MCF 10A (cell line): ENCODE data around the gene ZNF667. TPM values are rescaled to one million over a fixed set of nuclear protein-coding genes. Genes with fewer than 3 reads are reported as not detected.

Experiments used
- BruUV-seq: library from RNA; stranded (reverse); fragments of 400-500 nt; replicated peaks from 2 replicates; lab custom pipeline; 2021; lab: Mats Ljungman, UMichigan
- CTCF ChIA-PET: fragments of 300-600 bp; sonication (Branson Sonifier 250); formaldehyde crosslinking; extraction: SDS; loops from one replicate; lab custom pipeline; 2021; ENCODE audit warnings: antibody characterized with exemption, inconsistent platforms; lab: Yijun Ruan, JAX
- POLR2A ChIA-PET: fragments of 300-600, 350-650 bp; sonication (Branson Sonifier 250); formaldehyde crosslinking; extraction: SDS; loops from one replicate; lab custom pipeline; 2020; ENCODE audit warnings: antibody characterized with exemption, inconsistent platforms; lab: Yijun Ruan, JAX
- DNase-seq: peaks from one replicate; pipeline ENCODE4 v3.0.0-alpha.2; 2018; ENCODE audit not compliant: unreplicated experiment
- H3K27ac Mint-ChIP-seq: one replicate; pipeline ENCODE4 v1.8.0; 2022; ENCODE audit warnings: mild to moderate bottlenecking, low read depth, mixed read lengths; ENCODE audit not compliant: unreplicated experiment
- H3K27me3 Mint-ChIP-seq: one replicate; pipeline ENCODE4 v1.8.0; 2022; ENCODE audit warnings: mixed read lengths; ENCODE audit not compliant: insufficient read depth, unreplicated experiment
- H3K36me3 Mint-ChIP-seq: one replicate; pipeline ENCODE4 v1.8.0; 2022; ENCODE audit warnings: mild to moderate bottlenecking, moderate library complexity, mixed read lengths; ENCODE audit not compliant: insufficient read depth, unreplicated experiment
- H3K4me1 Mint-ChIP-seq: one replicate; pipeline ENCODE4 v1.8.0; 2022; ENCODE audit warnings: mixed read lengths; ENCODE audit not compliant: insufficient read depth, unreplicated experiment
- H3K4me3 Mint-ChIP-seq: one replicate; pipeline ENCODE4 v1.8.0; 2022; ENCODE audit warnings: mild to moderate bottlenecking, moderate library complexity, mixed read lengths; ENCODE audit not compliant: unreplicated experiment
- H3K9me3 Mint-ChIP-seq: one replicate; pipeline ENCODE4 v1.8.0; 2022; ENCODE audit warnings: mixed read lengths; ENCODE audit not compliant: unreplicated experiment
- CTCF ChIP-seq: fragments of 200-600 bp; IDR thresholded peaks from one replicate; pipeline ENCODE4 v1.8.0; 2022; ENCODE audit warnings: antibody characterized with exemption, mild to moderate bottlenecking; ENCODE audit not compliant: unreplicated experiment
- intact Hi-C: fragments of 100-400 bp; cut with micrococcal nuclease; formaldehyde crosslinking; loops from 2 replicates; pipeline ENCODE4 v1.14.1; 2022
- total RNA-seq: library from RNA; stranded (reverse); gene quantifications from 2 replicates; pipeline ENCODE4 v1.2.3, GENCODE V29; 2022

ZNF667 gene
- total RNA-seq, 1 experiment from 2014 or later, result not detected

GRCh38 chr19:56393119-56394012 is 83.8 kb downstream of the ZNF667 start, which contains the start of gene ZNF582:
Gene ZNF582, minus strand, starts transcription at chr19:56393534. Its CDS starts 1,782 bp downstream, at chr19:56391752.
- Mint-ChIP-seq H3K27me3 (no peaks in the 10 kb centered on the region), H3K4me1 (no peaks in the 10 kb centered on the region), H3K9me3 (peaks cover 49% of the 10 kb centered on the region), H3K36me3 (no peaks in the 10 kb centered on the region), H3K4me3 (no peak within 1 kb of the TSS), H3K27ac (no peak within 1 kb of the TSS)
- CTCF ChIA-PET, result no interaction called here
- TF ChIP-seq CTCF, result no peak
- BruUV-seq, result no TSS peak
- no peak for DNase-seq
- POLR2A ChIA-PET, result no interaction called here
- intact Hi-C loops, result no loop called here

Other genes with a start within 250 kb of the ZNF667 start
- gene EDDM13, start 204.6 kb downstream of the ZNF667 start, total RNA-seq, result not detected in 2 replicates
- 6.2 and 8.1 TPM in 2 replicates for gene ZSCAN5A, start 162.5 kb downstream of the ZNF667 start, total RNA-seq
- not detected in 2 replicates for gene ZNF582, start 83.8 kb downstream of the ZNF667 start, total RNA-seq
- 1.8 and 2.8 TPM in 2 replicates for gene ZNF583, start 73.0 kb downstream of the ZNF667 start, total RNA-seq
- gene ZNF471, start 30.5 kb upstream of the ZNF667 start, total RNA-seq, result not detected in 2 replicates
- not detected in 2 replicates for gene ZFP28, start 61.6 kb upstream of the ZNF667 start, total RNA-seq
- gene ZNF470, start 90.1 kb upstream of the ZNF667 start, total RNA-seq, result not detected in 2 replicates
- gene ZNF71, start 118.0 kb upstream of the ZNF667 start, total RNA-seq, result 4.0 and 5.9 TPM in 2 replicates
- not detected in 2 replicates for gene SMIM17, start 165.8 kb upstream of the ZNF667 start, total RNA-seq
- not detected in 2 replicates for gene ZNF835, start 194.4 kb upstream of the ZNF667 start, total RNA-seq